Lung microvascular endothelial cell (primary cell): ENCODE data around the gene NRP1. TPM values are rescaled to one million over a fixed set of nuclear protein-coding genes. Genes with fewer than 3 reads are reported as not detected.

Experiments used
- DNase-seq, 2 donors: peaks; one replicate each; pipeline versions ENCODE4 v3.0.0 to v3.0.0-alpha.2; 2010; ENCODE audit warnings: low read depth in 2 of 2
- total RNA-seq: library from RNA; depleted of rRNA; stranded (reverse); fragments of >200 nt; gene quantifications from 2 replicates; pipeline ENCODE4 v1.2.1, GENCODE V29; 2014

The NRP1 gene
- total RNA-seq, 1 donor from 2014 or later, result 6.5 TPM

GRCh38 chr10:33129141-33129995 lies 205.1 kb downstream of the NRP1 start:
- DNase-seq, result no peak

GRCh38 chr10:33127622-33128021 lies 206.8 kb downstream of the NRP1 start:
- DNase-seq, result no peak
